Thyroid gland (tissue), 4 donors: ENCODE results near the gene EXD1. TPM values are rescaled to one million over a fixed set of nuclear protein-coding genes. Genes with fewer than 3 reads are reported as not detected.

Source experiments
- DNase-seq, 2 donors: peaks; one replicate each; pipeline ENCODE4 v3.0.0-alpha.2; 2019
- H3K27ac ChIP-seq, 3 donors: fragments of 200-600 bp; sonication (generic); 1 replicate in 2 of 3; 2 replicates in 1 of 3; pipeline ENCODE4 v1.5.1; 2016 to 2019; ENCODE audit warnings: mild to moderate bottlenecking in 1 of 3, moderate library complexity in 1 of 3
- H3K27me3 ChIP-seq: fragments of 200-600 bp; sonication (generic); one replicate; pipeline ENCODE4 v1.5.1; 2019
- H3K36me3 ChIP-seq, 2 donors: fragments of 200-600 bp; sonication (generic); one replicate each; pipeline ENCODE4 v1.5.1; 2016 to 2019
- H3K4me1 ChIP-seq, 2 donors: fragments of 200-600 bp; sonication (generic); one replicate each; pipeline ENCODE4 v1.5.1; 2017 to 2019
- H3K4me3 ChIP-seq, 3 donors: fragments of 200-600 bp; sonication (generic); replicated peaks in 1 of 3; 1 replicate in 2 of 3; 2 replicates in 1 of 3; pipeline ENCODE4 v1.5.1; 2016; ENCODE audit warnings: mild to moderate bottlenecking in 1 of 3
- H3K9me3 ChIP-seq: fragments of 200-600 bp; sonication (generic); one replicate; pipeline ENCODE4 v1.5.1; 2017
- CTCF ChIP-seq, 6 experiments: fragments of 200-600 bp in 3 of 6; fragments of 450-650 bp in 3 of 6; sonication (generic) in 3 of 6; IDR thresholded peaks; one replicate each; pipeline ENCODE4 v1.5.1; 2016 to 2019; ENCODE audit warnings: antibody characterized with exemption in 6 of 6, mild to moderate bottlenecking in 2 of 6, inconsistent platforms in 1 of 6, moderate library complexity in 1 of 6
- POLR2A ChIP-seq, 2 donors: fragments of 450-650 bp; IDR thresholded peaks; one replicate each; pipeline ENCODE4 v1.6.1; 2017; ENCODE audit warnings: antibody characterized with exemption in 2 of 2, mild to moderate bottlenecking in 2 of 2, moderate library complexity in 1 of 2
- WGBS, 2 donors: methylation state at CpG; one replicate each; pipeline ENCODE4 v1.1.5; 2017; 5-methylcytosine and 5-hydroxymethylcytosine counted together
- intact Hi-C: fragments of 100-400 bp; cut with DNase I; formaldehyde crosslinking; loops from one replicate; pipeline ENCODE4 v1.15.1; 2023
- total RNA-seq, 4 donors: library from RNA; depleted of rRNA; stranded (reverse); fragments of >200 nt; gene quantifications; one replicate each; pipeline ENCODE4 v1.2.3, GENCODE V29; 2016

EXD1 gene
- total RNA-seq, 4 donors from 2014 or later: 0.13 TPM; not detected in 3

DNA sequence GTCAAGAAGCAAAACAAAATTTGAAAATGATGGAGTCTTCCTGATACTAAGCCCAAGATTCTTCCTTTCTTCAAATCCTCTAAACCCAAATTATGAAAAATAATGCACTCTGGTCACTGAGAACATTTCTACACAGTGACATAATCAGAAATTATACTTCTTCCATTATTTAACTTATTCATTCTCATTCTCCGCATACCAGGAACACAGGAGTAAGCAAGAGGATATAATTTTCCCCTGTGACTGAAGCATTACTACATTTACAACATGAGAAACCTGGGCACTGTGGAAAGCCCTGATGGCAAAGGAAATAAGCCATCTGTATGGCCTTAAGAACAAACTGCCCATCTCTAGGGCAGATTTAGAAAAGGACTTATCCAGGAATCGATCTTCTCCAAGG, 47.0 kb downstream of the EXD1 start:
- intact Hi-C loops: loop anchor here (5.0 kb wide), 1 partner anchor 326 kb away; no protein-coding TSS in a partner anchor
- Histone ChIP-seq H3K4me1 (no peaks in the 10 kb centered on the region), H3K36me3 (no peaks in the 10 kb centered on the region), H3K9me3 (no peaks in the 10 kb centered on the region), H3K27me3 (no peaks in the 10 kb centered on the region), H3K27ac (no peak overlapping the region), H3K4me3 (no peak overlapping the region)
- no peak for DNase-seq
- WGBS, 2 donors: 64 to 68% methylated on average over 2 of the region's 2 CpGs
- TF ChIP-seq CTCF (IDR thresholded peaks at IDR 0.05) (no peak), POLR2A (IDR thresholded peaks at IDR 0.05) (no peak)

- H3K27me3 ChIP-seq: no peaks in the 10 kb centered on the region
- intact Hi-C loops: loop anchor here (5.0 kb wide), 1 partner anchor 325 kb away; no protein-coding TSS in a partner anchor
- 62 to 89% methylated on average over 4 of the region's 4 CpGs for WGBS, 2 donors
Observed at GRCh38 chr15:41182266-41182665, 48.3 kb downstream of the EXD1 start.

GRCh38 chr15:41180206-41180789, 50.3 kb downstream of the EXD1 start:
- no peaks in the 10 kb centered on the region for H3K4me1 ChIP-seq
- no peaks in the 10 kb centered on the region for H3K27me3 ChIP-seq
- no peaks in the 10 kb centered on the region for H3K9me3 ChIP-seq
- no peak for DNase-seq
- intact Hi-C loops: loop anchor here (5.0 kb wide), 1 partner anchor 323 kb away; no protein-coding TSS in a partner anchor
- TF ChIP-seq CTCF (IDR thresholded peaks at IDR 0.05) (no peak), POLR2A (IDR thresholded peaks at IDR 0.05) (no peak)
- H3K27ac ChIP-seq: no peak overlapping the region
- no peak overlapping the region for H3K4me3 ChIP-seq
- 87 to 91% methylated on average over 6 of the region's 6 CpGs for WGBS, 2 donors
- no peaks in the 10 kb centered on the region for H3K36me3 ChIP-seq

More at GRCh38 chr15:41182266-41182665, 48.3 kb downstream of the EXD1 start:
- Histone ChIP-seq H3K4me1 (no peaks in the 10 kb centered on the region), H3K4me3 (no peak overlapping the region), H3K27ac (no peak overlapping the region), H3K9me3 (no peaks in the 10 kb centered on the region), H3K36me3 (no peaks in the 10 kb centered on the region)
- no peak for TF ChIP-seq CTCF (IDR thresholded peaks at IDR 0.05)
- no peak for TF ChIP-seq POLR2A (IDR thresholded peaks at IDR 0.05)
- no peak for DNase-seq

DNA sequence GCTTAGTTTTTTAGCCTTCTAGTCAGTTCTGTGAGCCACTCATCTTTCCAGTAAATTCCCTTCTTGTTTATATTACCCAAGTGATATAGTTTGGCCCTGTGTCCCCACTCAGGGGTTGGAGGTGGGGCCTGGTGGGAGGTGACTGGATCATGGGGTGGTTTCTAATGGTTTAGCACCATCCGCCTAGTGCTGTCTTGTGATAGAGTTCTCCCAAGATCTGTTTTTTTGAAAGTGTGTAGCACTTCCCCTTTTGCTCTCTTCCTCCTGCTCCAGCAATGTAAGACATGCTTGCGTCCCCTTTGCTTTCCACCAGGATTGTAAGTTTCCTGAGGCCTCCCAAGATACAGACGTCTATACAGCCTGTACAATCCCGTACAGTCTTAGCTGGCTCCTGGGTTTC, 60.8 kb downstream of the EXD1 start:
- H3K36me3 ChIP-seq: no peaks in the 10 kb centered on the region
- H3K9me3 ChIP-seq: no peaks in the 10 kb centered on the region
- WGBS, 2 donors: 85% methylated on average over 4 of the region's 4 CpGs
- no peak overlapping the region for H3K4me3 ChIP-seq
- H3K27ac ChIP-seq: no peak overlapping the region
- no peak for TF ChIP-seq CTCF (IDR thresholded peaks at IDR 0.05)
- no peak for TF ChIP-seq POLR2A (IDR thresholded peaks at IDR 0.05)
- no peaks in the 10 kb centered on the region for H3K27me3 ChIP-seq
- no peaks in the 10 kb centered on the region for H3K4me1 ChIP-seq
- DNase-seq: no peak
- intact Hi-C loops: no loop called here

- H3K9me3 ChIP-seq: no peaks in the 10 kb centered on the region
- H3K4me3 ChIP-seq: no peak overlapping the region
- H3K4me1 ChIP-seq: no peaks in the 10 kb centered on the region
- H3K36me3 ChIP-seq: no peaks in the 10 kb centered on the region
- intact Hi-C loops: no loop called here
- no peak for DNase-seq
- TF ChIP-seq POLR2A (IDR thresholded peaks at IDR 0.05): no peak
- no peak for TF ChIP-seq CTCF (IDR thresholded peaks at IDR 0.05)
- no peak overlapping the region for H3K27ac ChIP-seq
- H3K27me3 ChIP-seq: no peaks in the 10 kb centered on the region
Observed at GRCh38 chr15:41169086-41169485, 61.5 kb downstream of the EXD1 start.
